PC-3 (cell line): ENCODE measurements around the gene DCD. TPM values are rescaled to one million over a fixed set of nuclear protein-coding genes. Genes with fewer than 3 reads are reported as not detected.

Source experiments
- ATAC-seq: fragments of 200-7000 bp; cut with Tn5 transposase; 2 replicates; pipeline ENCODE4 v1.9.1; 2020; ENCODE audit warnings: mild to moderate bottlenecking, moderate library complexity
- BruUV-seq: library from RNA; stranded (reverse); fragments of 400-500 nt; replicated peaks from 2 replicates; lab custom pipeline; 2021; lab: Mats Ljungman, UMichigan
- CTCF ChIA-PET: fragments of 300-600 bp; sonication (Branson Sonifier 250); formaldehyde crosslinking; loops from one replicate; lab custom pipeline; 2022; ENCODE audit warnings: antibody characterized with exemption; lab: Charles Lee
- POLR2A ChIA-PET: fragments of 300-600 bp; sonication (Branson Sonifier 250); formaldehyde crosslinking; loops from one replicate; lab custom pipeline; 2022; ENCODE audit warnings: antibody characterized with exemption; ENCODE audit not compliant: unreplicated experiment; lab: Charles Lee
- DNase-seq: peaks from one replicate; pipeline ENCODE4 v3.0.0-alpha.2; 2015
- H2AFZ ChIP-seq: fragments of 300-600 bp; sonication (generic); 2 replicates; pipeline ENCODE4 v1.6.0; 2016; ENCODE audit warnings: antibody characterized with exemption, low read length
- H3F3A ChIP-seq: fragments of 300-600 bp; sonication (generic); one replicate; pipeline ENCODE4 v1.6.0; 2017; ENCODE audit warnings: antibody characterized with exemption, low read length, control low read depth, mild to moderate bottlenecking; ENCODE audit not compliant: unreplicated experiment
- H3K27ac ChIP-seq: fragments of 300-600 bp; sonication (generic); 2 replicates; pipeline ENCODE4 v1.5.1; 2016; ENCODE audit warnings: mild to moderate bottlenecking, low read length
- H3K27me3 ChIP-seq: fragments of 300-600 bp; sonication (generic); 2 replicates; pipeline ENCODE4 v1.6.1; 2016; ENCODE audit warnings: low read length, mixed read lengths
- H3K36me3 ChIP-seq: fragments of 300-600 bp; sonication (generic); 2 replicates; pipeline ENCODE4 v1.6.1; 2016; ENCODE audit warnings: low read depth, mixed run types, low read length, mixed read lengths
- H3K4me1 ChIP-seq: fragments of 300-600 bp; sonication (generic); 2 replicates; pipeline ENCODE4 v1.5.1; 2016; ENCODE audit warnings: low read length; ENCODE audit not compliant: insufficient read depth
- H3K4me2 ChIP-seq: fragments of 300-600 bp; sonication (generic); 2 replicates; pipeline ENCODE4 v1.6.0; 2016; ENCODE audit warnings: low read length
- H3K4me3 ChIP-seq: fragments of 300-600 bp; sonication (generic); 2 replicates; pipeline ENCODE4 v1.5.1; 2016; ENCODE audit warnings: mild to moderate bottlenecking, low read length, mixed read lengths
- H3K79me2 ChIP-seq: fragments of 300-600 bp; sonication (generic); 2 replicates; pipeline ENCODE4 v1.6.1; 2017; ENCODE audit warnings: low read length, mixed read lengths
- H3K9ac ChIP-seq: fragments of 300-600 bp; sonication (generic); 2 replicates; pipeline ENCODE4 v1.6.0; 2016; ENCODE audit warnings: mild to moderate bottlenecking, low read length
- H3K9me2 ChIP-seq: fragments of 300-600 bp; sonication (generic); replicated peaks from 2 replicates; pipeline ENCODE4 v1.6.1; 2016; ENCODE audit warnings: mixed run types, low read length, mixed read lengths
- H3K9me3 ChIP-seq: fragments of 300-600 bp; sonication (generic); 2 replicates; pipeline ENCODE4 v1.6.1; 2016; ENCODE audit warnings: low read length, mixed read lengths
- H4K20me1 ChIP-seq: fragments of 300-600 bp; sonication (generic); 2 replicates; pipeline ENCODE4 v1.6.1; 2016; ENCODE audit warnings: low read length, mixed read lengths
- EZH2 ChIP-seq: fragments of 300-600 bp; sonication (generic); IDR thresholded peaks from one replicate; pipeline ENCODE4 v1.6.1; 2017; ENCODE audit warnings: antibody characterized with exemption, mild to moderate bottlenecking, low read length; ENCODE audit not compliant: unreplicated experiment
- EZH2phosphoT487 ChIP-seq: fragments of 300-600 bp; sonication (generic); IDR thresholded peaks from 2 replicates; pipeline ENCODE4 v1.6.1; 2018; ENCODE audit warnings: mild to moderate bottlenecking, antibody characterized with exemption, low read length, borderline replicate concordance
- intact Hi-C: fragments of 100-400 bp; cut with micrococcal nuclease; formaldehyde crosslinking; loops from 2 replicates; pipeline ENCODE4 v1.9.0; 2023
- total RNA-seq: library from RNA; depleted of rRNA; stranded (reverse); fragments of >200 nt; gene quantifications from 2 replicates; pipeline ENCODE4 v1.2.3, GENCODE V29; 2014
- TF ChIP-seq, protein P1 (sequence below): fragments of 300-600 bp; sonication (generic); conservative IDR thresholded peaks from 2 replicates; pipeline ENCODE4 v1.5.1; 2017; ENCODE audit warnings: antibody characterized with exemption, low read depth, mild to moderate bottlenecking, low read length

Gene DCD
- total RNA-seq, 1 experiment from 2014 or later: not detected

DNA sequence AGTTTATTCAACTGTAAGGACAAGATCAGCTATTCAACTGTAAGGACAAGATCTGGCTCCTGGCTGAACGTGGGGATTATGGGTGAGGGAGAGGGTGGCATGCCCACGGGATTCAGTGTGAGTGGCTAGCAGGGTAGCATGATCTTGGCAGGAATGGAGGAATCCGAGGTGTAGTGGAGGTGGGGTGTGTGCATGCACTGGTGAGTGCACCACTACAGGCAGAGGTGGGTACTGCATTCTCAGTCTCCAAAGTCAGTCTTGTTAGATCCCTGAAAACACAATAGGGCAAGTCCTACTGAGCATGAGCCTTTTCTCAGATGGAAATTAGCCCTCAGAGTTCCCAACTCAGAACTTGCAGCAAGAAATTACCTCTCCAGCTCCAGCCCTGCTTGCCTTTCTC lies 32.2 kb upstream of the DCD start:
- H3F3A ChIP-seq: no peaks in the 10 kb centered on the region
- ChIA-PET CTCF (no interaction called here), POLR2A (no interaction called here)
- H3K27ac ChIP-seq: no peak overlapping the region
- no peaks in the 10 kb centered on the region for H3K79me2 ChIP-seq
- no peaks in the 10 kb centered on the region for H3K4me1 ChIP-seq
- DNase-seq (peak; percentile 54), ATAC-seq (peak; percentile 71; the same call in 1 of the 2 replicates)
- no peaks in the 10 kb centered on the region for H3K9me3 ChIP-seq
- no peaks in the 10 kb centered on the region for H3K9me2 ChIP-seq
- intact Hi-C loops: no loop called here
- no peak overlapping the region for H3K4me2 ChIP-seq
- H4K20me1 ChIP-seq: no peaks in the 10 kb centered on the region
- H3K9ac ChIP-seq: no peak overlapping the region
- no peak for TF ChIP-seq EZH2phosphoT487
- TF ChIP-seq, protein P1, sequence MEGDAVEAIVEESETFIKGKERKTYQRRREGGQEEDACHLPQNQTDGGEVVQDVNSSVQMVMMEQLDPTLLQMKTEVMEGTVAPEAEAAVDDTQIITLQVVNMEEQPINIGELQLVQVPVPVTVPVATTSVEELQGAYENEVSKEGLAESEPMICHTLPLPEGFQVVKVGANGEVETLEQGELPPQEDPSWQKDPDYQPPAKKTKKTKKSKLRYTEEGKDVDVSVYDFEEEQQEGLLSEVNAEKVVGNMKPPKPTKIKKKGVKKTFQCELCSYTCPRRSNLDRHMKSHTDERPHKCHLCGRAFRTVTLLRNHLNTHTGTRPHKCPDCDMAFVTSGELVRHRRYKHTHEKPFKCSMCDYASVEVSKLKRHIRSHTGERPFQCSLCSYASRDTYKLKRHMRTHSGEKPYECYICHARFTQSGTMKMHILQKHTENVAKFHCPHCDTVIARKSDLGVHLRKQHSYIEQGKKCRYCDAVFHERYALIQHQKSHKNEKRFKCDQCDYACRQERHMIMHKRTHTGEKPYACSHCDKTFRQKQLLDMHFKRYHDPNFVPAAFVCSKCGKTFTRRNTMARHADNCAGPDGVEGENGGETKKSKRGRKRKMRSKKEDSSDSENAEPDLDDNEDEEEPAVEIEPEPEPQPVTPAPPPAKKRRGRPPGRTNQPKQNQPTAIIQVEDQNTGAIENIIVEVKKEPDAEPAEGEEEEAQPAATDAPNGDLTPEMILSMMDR: peak; percentile 66
- no peak overlapping the region for H3K4me3 ChIP-seq
- no peak overlapping the region for H2AFZ ChIP-seq
- BruUV-seq: no TSS peak
- H3K36me3 ChIP-seq: no peaks in the 10 kb centered on the region
- H3K27me3 ChIP-seq: peaks cover 79% of the 10 kb centered on the region

DNA sequence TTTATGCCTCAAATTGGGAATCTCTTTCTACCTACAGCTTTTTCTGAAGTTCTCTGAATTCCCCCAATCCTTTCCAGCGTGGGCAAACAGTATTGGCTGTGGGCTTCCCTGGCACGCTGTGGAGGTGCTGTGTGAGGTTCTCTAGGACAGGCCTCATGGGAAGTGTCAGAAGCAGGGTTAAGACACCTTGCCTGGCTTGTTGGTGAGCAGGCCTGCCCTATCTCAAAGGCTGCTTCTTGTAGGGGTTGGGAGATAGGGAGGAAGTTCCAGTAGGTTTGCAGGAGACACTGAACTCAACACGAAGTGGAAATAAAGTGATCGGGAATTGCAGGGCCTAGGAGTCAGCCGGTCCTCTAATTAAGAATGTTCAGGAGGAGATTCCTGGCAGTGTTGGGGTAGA lies 30.0 kb upstream of the DCD start:
- Histone ChIP-seq H3K79me2 (no peaks in the 10 kb centered on the region), H4K20me1 (no peaks in the 10 kb centered on the region), H2AFZ (no peak overlapping the region), H3K4me1 (no peaks in the 10 kb centered on the region), H3K9me3 (no peaks in the 10 kb centered on the region), H3K9me2 (no peaks in the 10 kb centered on the region), H3K27me3 (peaks cover 80% of the 10 kb centered on the region), H3K36me3 (no peaks in the 10 kb centered on the region), H3F3A (no peaks in the 10 kb centered on the region), H3K4me2 (no peak overlapping the region), H3K4me3 (no peak overlapping the region), H3K9ac (no peak overlapping the region), H3K27ac (no peak overlapping the region)
- ChIA-PET POLR2A (no interaction called here), CTCF (no interaction called here)
- TF ChIP-seq, protein P1: no peak
- intact Hi-C loops: no loop called here
- ATAC-seq (no peak), DNase-seq (no peak)
- BruUV-seq: no TSS peak

DNA sequence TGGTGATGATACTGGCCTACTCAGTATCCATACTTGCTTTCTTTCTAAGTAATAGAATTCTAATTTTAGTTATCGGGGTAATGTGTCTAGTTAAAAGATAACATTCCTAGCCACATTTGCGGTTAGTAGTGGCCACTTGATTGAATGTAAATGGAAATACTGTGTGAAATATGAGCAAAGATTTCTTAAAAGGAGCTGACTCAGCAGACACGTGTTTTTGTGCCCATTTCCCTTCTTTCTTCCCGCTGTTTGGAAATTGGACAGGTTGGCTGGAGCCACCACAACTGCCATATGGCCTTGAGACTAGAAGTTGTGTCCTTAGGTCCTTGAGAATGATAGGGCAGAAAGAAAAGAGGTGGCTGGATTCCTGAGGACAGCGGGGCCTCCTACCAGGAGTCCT lies 19.8 kb upstream of the DCD start:
- DNase-seq: no peak
- no peaks in the 10 kb centered on the region for H3K9me2 ChIP-seq
- peaks cover 59% of the 10 kb centered on the region for H3K27me3 ChIP-seq
- no peak overlapping the region for H3K27ac ChIP-seq
- BruUV-seq: no TSS peak
- CTCF ChIA-PET: no interaction called here
- no peaks in the 10 kb centered on the region for H3F3A ChIP-seq
- ATAC-seq: no peak
- no peaks in the 10 kb centered on the region for H3K36me3 ChIP-seq
- no peak overlapping the region for H3K4me3 ChIP-seq
- H3K9me3 ChIP-seq: no peaks in the 10 kb centered on the region
- H2AFZ ChIP-seq: no peak overlapping the region
- no peaks in the 10 kb centered on the region for H3K4me1 ChIP-seq
- TF ChIP-seq, protein P1: no peak
- TF ChIP-seq EZH2: no peak
- TF ChIP-seq EZH2phosphoT487: no peak
- H4K20me1 ChIP-seq: no peaks in the 10 kb centered on the region
- intact Hi-C loops: no loop called here
- no peaks in the 10 kb centered on the region for H3K79me2 ChIP-seq
- H3K4me2 ChIP-seq: no peak overlapping the region
- POLR2A ChIA-PET: no interaction called here
- H3K9ac ChIP-seq: no peak overlapping the region
